ENCODE results near the gene SOX15.
A peak's percentile ranks its signal among the peaks of the same experiment; 100 is the strongest.

SOX15 gene

GRCh38 chr17:7572338-7572587 lies 17.6 kb downstream of the SOX15 start:
- peaks cover 54 to 72% of the 10 kb centered on the region in 2 donors for H3K36me3 ChIP-seq (replicated peaks in 1 of 2; ENCODE audit: control insufficient read depth in 2 of 2, insufficient read depth in 2 of 2, low read length in 2 of 2)
- no peak overlapping the region for H3K14ac ChIP-seq (ENCODE audit: low read length)
- peak overlapping the region; percentile 62 for H2AFZ ChIP-seq (ENCODE audit: low read length)
- H3K9me3 ChIP-seq (replicated peaks in 1 of 2; ENCODE audit: control insufficient read depth in 2 of 2, insufficient read depth in 1 of 2, low read depth in 1 of 2, low read length in 2 of 2), result peaks cover 0 to 3% of the 10 kb centered on the region in 2 donors
- H3K4me2 ChIP-seq (ENCODE audit: insufficient read depth, low read length, poor library complexity, severe bottlenecking), result peak overlapping the region; percentile 49
- no peaks in the 10 kb centered on the region for H3K27me3 ChIP-seq (ENCODE audit: control insufficient read depth in 3 of 3, insufficient read depth in 3 of 3, low read depth in 1 of 3, low read length in 3 of 3)
- H3K23ac ChIP-seq (ENCODE audit: low read depth, low read length, poor library complexity), result peak overlapping the region; percentile 95
- peak overlapping the region; percentile 66 to 75 for H3K4me3 ChIP-seq (ENCODE audit: low read length in 2 of 2)
- H3K4me1 ChIP-seq (ENCODE audit: control insufficient read depth in 2 of 2, insufficient read depth in 1 of 2, low read depth in 1 of 2, low read length in 2 of 2), result peaks cover 14% of the 10 kb centered on the region in 2 donors
- H3K4ac ChIP-seq (ENCODE audit: low read length), result no peak overlapping the region
- no peak overlapping the region for H3K18ac ChIP-seq (ENCODE audit: low read length)
- H2BK5ac ChIP-seq (ENCODE audit: low read length), result no peak overlapping the region
- WGBS, 2 donors (ENCODE audit: extremely low coverage in 2 of 2, insufficient read length in 2 of 2, insufficient replicate concordance in 1 of 2), result no CpG with 5 or more reads among the region's 11 CpGs
- DNase-seq (ENCODE audit: low spot score), result no peak
- no peak overlapping the region for H2BK15ac ChIP-seq (ENCODE audit: low read length)
- no peak overlapping the region for H3K9ac ChIP-seq (ENCODE audit: low read depth, low read length, poor library complexity)
- no peak overlapping the region for H2AK5ac ChIP-seq (ENCODE audit: low read depth, low read length)
- no peak overlapping the region for H2BK120ac ChIP-seq (ENCODE audit: low read depth, low read length)
- no peak overlapping the region for H4K91ac ChIP-seq (ENCODE audit: low read depth, low read length, poor library complexity)
- no peak overlapping the region for H2BK12ac ChIP-seq (ENCODE audit: low read length)
- peaks cover 14% of the 10 kb centered on the region for H3K79me1 ChIP-seq (ENCODE audit: low read depth, low read length)
- H3K27ac ChIP-seq (replicated peaks; ENCODE audit: low read length), result peak overlapping the region; percentile 69
- H4K8ac ChIP-seq (ENCODE audit: low read depth, low read length), result no peak overlapping the region

- Histone ChIP-seq H3K4ac (ENCODE audit: low read length) (no peak overlapping the region), H3K27ac (replicated peaks; ENCODE audit: low read length) (no peak overlapping the region), H4K91ac (ENCODE audit: low read depth, low read length, poor library complexity) (no peak overlapping the region), H2AK5ac (ENCODE audit: low read depth, low read length) (no peak overlapping the region), H2BK15ac (ENCODE audit: low read length) (no peak overlapping the region), H2BK5ac (ENCODE audit: low read length) (no peak overlapping the region), H4K8ac (ENCODE audit: low read depth, low read length) (no peak overlapping the region), H3K23ac (ENCODE audit: low read depth, low read length, poor library complexity) (no peak overlapping the region), H3K14ac (ENCODE audit: low read length) (no peak overlapping the region), H3K4me3 (ENCODE audit: low read length in 2 of 2) (no peak overlapping the region), H2AFZ (ENCODE audit: low read length) (no peak overlapping the region), H3K9ac (ENCODE audit: low read depth, low read length, poor library complexity) (no peak overlapping the region), H3K79me1 (ENCODE audit: low read depth, low read length) (peaks cover 11% of the 10 kb centered on the region), H3K4me2 (ENCODE audit: insufficient read depth, low read length, poor library complexity, severe bottlenecking) (no peak overlapping the region), H3K9me3 (replicated peaks in 1 of 2; ENCODE audit: control insufficient read depth in 2 of 2, insufficient read depth in 1 of 2, low read depth in 1 of 2, low read length in 2 of 2) (peaks cover 0 to 3% of the 10 kb centered on the region in 2 donors), H2BK120ac (ENCODE audit: low read depth, low read length) (no peak overlapping the region), H3K36me3 (replicated peaks in 1 of 2; ENCODE audit: control insufficient read depth in 2 of 2, insufficient read depth in 2 of 2, low read length in 2 of 2) (peaks cover 43 to 72% of the 10 kb centered on the region in 2 donors), H3K4me1 (ENCODE audit: control insufficient read depth in 2 of 2, insufficient read depth in 1 of 2, low read depth in 1 of 2, low read length in 2 of 2) (peaks cover 13 to 14% of the 10 kb centered on the region in 2 donors), H3K27me3 (ENCODE audit: control insufficient read depth in 3 of 3, insufficient read depth in 3 of 3, low read depth in 1 of 3, low read length in 3 of 3) (no peaks in the 10 kb centered on the region), H2BK12ac (ENCODE audit: low read length) (no peak overlapping the region), H3K18ac (ENCODE audit: low read length) (no peak overlapping the region)
- DNase-seq (ENCODE audit: low spot score), result no peak
- WGBS, 2 donors (ENCODE audit: extremely low coverage in 2 of 2, insufficient read length in 2 of 2, insufficient replicate concordance in 1 of 2), result no CpG with 5 or more reads among the region's 10 CpGs
Observed at GRCh38 chr17:7570351-7570750, 19.5 kb downstream of the SOX15 start.

DNA sequence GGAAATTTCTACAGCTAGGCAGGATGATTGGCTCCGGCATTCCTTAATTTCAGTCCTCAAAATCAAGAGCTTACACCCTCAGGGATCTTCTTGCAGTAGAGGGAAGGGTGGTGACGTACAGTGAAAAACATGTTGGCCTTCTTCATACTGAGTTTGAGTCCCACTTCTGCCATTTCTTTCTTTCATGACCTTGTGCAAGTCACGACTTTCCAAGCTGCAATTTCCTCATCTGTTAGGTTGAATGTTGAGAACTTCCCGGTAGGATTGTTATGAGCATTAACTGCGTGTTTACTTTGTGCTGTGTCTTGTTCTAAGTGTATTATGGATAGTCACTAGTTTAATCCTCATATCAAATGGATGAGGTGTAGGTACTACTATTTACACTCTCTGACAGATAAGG lies 20.3 kb downstream of the SOX15 start:
- no peak overlapping the region for H3K4ac ChIP-seq (ENCODE audit: low read length)
- no peak overlapping the region for H2BK5ac ChIP-seq (ENCODE audit: low read length)
- no peak overlapping the region for H3K14ac ChIP-seq (ENCODE audit: low read length)
- H3K27me3 ChIP-seq (ENCODE audit: control insufficient read depth in 3 of 3, insufficient read depth in 3 of 3, low read depth in 1 of 3, low read length in 3 of 3), result no peaks in the 10 kb centered on the region
- no peak overlapping the region for H2BK120ac ChIP-seq (ENCODE audit: low read depth, low read length)
- H3K4me1 ChIP-seq (ENCODE audit: control insufficient read depth in 2 of 2, insufficient read depth in 1 of 2, low read depth in 1 of 2, low read length in 2 of 2), result peaks cover 7 to 11% of the 10 kb centered on the region in 2 donors
- H3K79me1 ChIP-seq (ENCODE audit: low read depth, low read length), result peaks cover 9% of the 10 kb centered on the region
- peaks cover 43 to 72% of the 10 kb centered on the region in 2 donors for H3K36me3 ChIP-seq (replicated peaks in 1 of 2; ENCODE audit: control insufficient read depth in 2 of 2, insufficient read depth in 2 of 2, low read length in 2 of 2)
- no peak overlapping the region for H2BK12ac ChIP-seq (ENCODE audit: low read length)
- H3K9ac ChIP-seq (ENCODE audit: low read depth, low read length, poor library complexity), result no peak overlapping the region
- DNase-seq (ENCODE audit: low spot score), result no peak
- H2BK15ac ChIP-seq (ENCODE audit: low read length), result no peak overlapping the region
- H3K27ac ChIP-seq (replicated peaks; ENCODE audit: low read length), result no peak overlapping the region
- WGBS, 2 donors (ENCODE audit: extremely low coverage in 2 of 2, insufficient read length in 2 of 2, insufficient replicate concordance in 1 of 2), result no CpG with 5 or more reads among the region's 5 CpGs
- H3K9me3 ChIP-seq (replicated peaks in 1 of 2; ENCODE audit: control insufficient read depth in 2 of 2, insufficient read depth in 1 of 2, low read depth in 1 of 2, low read length in 2 of 2), result peaks cover 0 to 3% of the 10 kb centered on the region in 2 donors
- H2AK5ac ChIP-seq (ENCODE audit: low read depth, low read length), result no peak overlapping the region
- no peak overlapping the region for H2AFZ ChIP-seq (ENCODE audit: low read length)
- no peak overlapping the region for H4K8ac ChIP-seq (ENCODE audit: low read depth, low read length)
- no peak overlapping the region for H4K91ac ChIP-seq (ENCODE audit: low read depth, low read length, poor library complexity)
- H3K4me2 ChIP-seq (ENCODE audit: insufficient read depth, low read length, poor library complexity, severe bottlenecking), result no peak overlapping the region
- no peak overlapping the region for H3K23ac ChIP-seq (ENCODE audit: low read depth, low read length, poor library complexity)
- no peak overlapping the region for H3K4me3 ChIP-seq (ENCODE audit: low read length in 2 of 2)
- H3K18ac ChIP-seq (ENCODE audit: low read length), result no peak overlapping the region

DNA sequence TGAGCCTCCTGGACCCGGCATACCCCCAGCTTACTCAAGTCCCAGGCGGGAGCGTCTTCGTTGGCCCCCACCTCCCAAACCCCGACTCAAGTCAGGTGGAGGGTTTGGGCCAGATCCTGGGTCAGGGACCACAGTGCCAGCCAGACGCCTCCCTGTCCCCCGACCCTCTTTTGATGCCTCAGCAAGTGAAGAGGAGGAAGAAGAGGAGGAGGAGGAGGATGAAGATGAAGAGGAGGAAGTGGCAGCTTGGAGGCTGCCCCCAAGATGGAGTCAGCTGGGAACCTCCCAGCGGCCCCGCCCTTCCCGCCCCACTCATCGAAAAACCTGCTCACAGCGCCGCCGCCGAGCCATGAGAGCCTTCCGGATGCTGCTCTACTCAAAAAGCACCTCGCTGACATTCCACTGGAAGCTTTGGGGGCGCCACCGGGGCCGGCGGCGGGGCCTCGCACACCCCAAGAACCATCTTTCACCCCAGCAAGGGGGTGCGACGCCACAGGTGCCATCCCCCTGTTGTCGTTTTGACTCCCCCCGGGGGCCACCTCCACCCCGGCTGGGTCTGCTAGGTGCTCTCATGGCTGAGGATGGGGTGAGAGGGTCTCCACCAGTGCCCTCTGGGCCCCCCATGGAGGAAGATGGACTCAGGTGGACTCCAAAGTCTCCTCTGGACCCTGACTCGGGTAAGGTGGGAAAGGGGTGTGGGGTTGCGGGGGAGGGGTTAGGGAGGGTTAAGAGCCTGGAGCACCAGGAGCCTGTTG lies 26.6 kb downstream of the SOX15 start:
- H3K4me3 ChIP-seq (ENCODE audit: low read length in 2 of 2), result peak overlapping the region in 1 of 2 donors; percentile 86

More for the DNA sequence above, 26.6 kb downstream of the SOX15 start:
- H3K27ac ChIP-seq (replicated peaks; ENCODE audit: low read length), result no peak overlapping the region
- no peak overlapping the region for H2BK120ac ChIP-seq (ENCODE audit: low read depth, low read length)
- no peak overlapping the region for H2BK15ac ChIP-seq (ENCODE audit: low read length)
- no peak overlapping the region for H3K4me2 ChIP-seq (ENCODE audit: insufficient read depth, low read length, poor library complexity, severe bottlenecking)
- H2BK12ac ChIP-seq (ENCODE audit: low read length), result no peak overlapping the region
- no peaks in the 10 kb centered on the region for H3K9me3 ChIP-seq (replicated peaks in 1 of 2; ENCODE audit: control insufficient read depth in 2 of 2, insufficient read depth in 1 of 2, low read depth in 1 of 2, low read length in 2 of 2)
- no peak overlapping the region for H2AK5ac ChIP-seq (ENCODE audit: low read depth, low read length)
- H3K18ac ChIP-seq (ENCODE audit: low read length), result no peak overlapping the region
- no peak overlapping the region for H3K4ac ChIP-seq (ENCODE audit: low read length)
- H3K23ac ChIP-seq (ENCODE audit: low read depth, low read length, poor library complexity), result no peak overlapping the region
- H3K27me3 ChIP-seq (ENCODE audit: control insufficient read depth in 3 of 3, insufficient read depth in 3 of 3, low read depth in 1 of 3, low read length in 3 of 3), result no peaks in the 10 kb centered on the region
- no peak for DNase-seq (ENCODE audit: low spot score)
- peaks cover 24 to 45% of the 10 kb centered on the region in 2 donors for H3K36me3 ChIP-seq (replicated peaks in 1 of 2; ENCODE audit: control insufficient read depth in 2 of 2, insufficient read depth in 2 of 2, low read length in 2 of 2)
- H2BK5ac ChIP-seq (ENCODE audit: low read length), result no peak overlapping the region
- no CpG with 5 or more reads among the region's 30 CpGs for WGBS, 2 donors (ENCODE audit: extremely low coverage in 2 of 2, insufficient read length in 2 of 2, insufficient replicate concordance in 1 of 2)
- H3K9ac ChIP-seq (ENCODE audit: low read depth, low read length, poor library complexity), result peak overlapping the region; percentile 14
- peaks cover 8% of the 10 kb centered on the region for H3K79me1 ChIP-seq (ENCODE audit: low read depth, low read length)
- H2AFZ ChIP-seq (ENCODE audit: low read length), result no peak overlapping the region
- H3K4me1 ChIP-seq (ENCODE audit: control insufficient read depth in 2 of 2, insufficient read depth in 1 of 2, low read depth in 1 of 2, low read length in 2 of 2), result peaks cover 17 to 19% of the 10 kb centered on the region in 2 donors
- H4K8ac ChIP-seq (ENCODE audit: low read depth, low read length), result no peak overlapping the region
- no peak overlapping the region for H3K14ac ChIP-seq (ENCODE audit: low read length)
- H4K91ac ChIP-seq (ENCODE audit: low read depth, low read length, poor library complexity), result no peak overlapping the region

Data from neuronal stem cell (in vitro differentiated cells).